DMS153 (cell line): ENCODE results near the gene CSF3R.
"Not testable (repeated sequence)": the region's sequence is repeated elsewhere in the genome, so short reads cannot be mapped to it uniquely, and the experiment has no call there.

ENCODE experiments used
- DNase-seq: peaks from one replicate; lab custom pipeline; 2025; lab: John Stamatoyannopoulos, UW

Gene CSF3R

GRCh38 chr1:36481771-36482723, 666 bp downstream of the CSF3R start:
- no peak for DNase-seq

GRCh38 chr1:36481091-36481490, 1.6 kb downstream of the CSF3R start:
- no peak for DNase-seq

- DNase-seq = no peak
Observed at GRCh38 chr1:36480161-36480560, 2.6 kb downstream of the CSF3R start.

GRCh38 chr1:36479505-36480051, 3.1 kb downstream of the CSF3R start:
- DNase-seq = no peak

- DNase-seq = not testable (repeated sequence)
Observed at GRCh38 chr1:36477615-36478014, 5.1 kb downstream of the CSF3R start.

GRCh38 chr1:36476945-36477344, 5.8 kb downstream of the CSF3R start:
- no peak for DNase-seq

GRCh38 chr1:36475910-36476604, 6.7 kb downstream of the CSF3R start:
- DNase-seq = no peak

GRCh38 chr1:36475341-36475740, 7.4 kb downstream of the CSF3R start:
- DNase-seq = no peak

- DNase-seq = no peak
Observed at GRCh38 chr1:36472656-36473055, 10.1 kb downstream of the CSF3R start.

GRCh38 chr1:36471830-36472641, 10.7 kb downstream of the CSF3R start:
- DNase-seq = no peak

GRCh38 chr1:36469163-36469562, 13.6 kb downstream of the CSF3R start:
- DNase-seq = no peak

GRCh38 chr1:36467700-36468455, 14.8 kb downstream of the CSF3R start:
- no peak for DNase-seq

GRCh38 chr1:36467027-36467410, 15.7 kb downstream of the CSF3R start:
- no peak for DNase-seq

GRCh38 chr1:36466370-36467026, 16.2 kb downstream of the CSF3R start:
- no peak for DNase-seq

- no peak for DNase-seq
Observed at GRCh38 chr1:36465731-36466369, 16.9 kb downstream of the CSF3R start.

GRCh38 chr1:36464605-36465393, 17.9 kb downstream of the CSF3R start:
- peak; percentile 41 for DNase-seq

GRCh38 chr1:36463803-36464604, 18.7 kb downstream of the CSF3R start, which contains the start of gene MRPS15:
TSS of gene MRPS15 (minus strand) at chr1:36464384. CDS start at chr1:36464275, 109 bp downstream.
- peak; percentile 94 for DNase-seq

- no peak for DNase-seq
Observed at GRCh38 chr1:36463463-36463802, 19.3 kb downstream of the CSF3R start.

- DNase-seq = no peak
Observed at GRCh38 chr1:36458910-36459309, 23.8 kb downstream of the CSF3R start.
